Osteocyte (in vitro differentiated cells): ENCODE measurements around the gene NOX4. TPM values are rescaled to one million over a fixed set of nuclear protein-coding genes. Genes with fewer than 3 reads are reported as not detected.
A peak's percentile ranks its signal among the peaks of the same experiment; 100 is the strongest.
"Not testable (repeated sequence)": the region's sequence is repeated elsewhere in the genome, so short reads cannot be mapped to it uniquely, and the experiment has no call there.

Experiments
- DNase-seq: peaks from one replicate; pipeline ENCODE4 v3.0.0; 2021; ENCODE audit warnings: mixed read lengths; ENCODE audit not compliant: unreplicated experiment; ENCODE audit errors: extremely low spot score
- H3K27ac Mint-ChIP-seq: one replicate; pipeline ENCODE4 v1.8.0; 2021; ENCODE audit warnings: mild to moderate bottlenecking, mixed read lengths; ENCODE audit not compliant: unreplicated experiment
- H3K27me3 Mint-ChIP-seq: one replicate; pipeline ENCODE4 v1.8.0; 2021; ENCODE audit warnings: mixed read lengths; ENCODE audit not compliant: unreplicated experiment
- H3K36me3 Mint-ChIP-seq: one replicate; pipeline ENCODE4 v1.8.0; 2021; ENCODE audit warnings: mixed read lengths; ENCODE audit not compliant: unreplicated experiment
- H3K4me1 Mint-ChIP-seq: one replicate; pipeline ENCODE4 v1.8.0; 2021; ENCODE audit warnings: mixed read lengths; ENCODE audit not compliant: unreplicated experiment
- H3K4me3 Mint-ChIP-seq: one replicate; pipeline ENCODE4 v1.8.0; 2021; ENCODE audit warnings: mild to moderate bottlenecking, moderate library complexity, mixed read lengths; ENCODE audit not compliant: unreplicated experiment
- H3K9me3 Mint-ChIP-seq: one replicate; pipeline ENCODE4 v1.8.0; 2021; ENCODE audit warnings: mixed read lengths; ENCODE audit not compliant: unreplicated experiment
- CTCF ChIP-seq: fragments of 200-600 bp; sonication (generic); IDR thresholded peaks from 2 replicates; pipeline ENCODE4 v1.5.0; 2021; ENCODE audit warnings: antibody characterized with exemption, mild to moderate bottlenecking, moderate library complexity
- total RNA-seq: library from RNA; stranded (reverse); gene quantifications from 2 replicates; pipeline ENCODE4 v1.2.1, GENCODE V29; 2021

The NOX4 gene
- total RNA-seq, 1 donor from 2014 or later: 19.6 TPM

GRCh38 chr11:89337100-89337650 is 154.0 kb downstream of the NOX4 start:
- H3K27ac Mint-ChIP-seq: not testable (repeated sequence)

GRCh38 chr11:89333704-89334103 is 157.5 kb downstream of the NOX4 start:
- Mint-ChIP-seq H3K36me3 (peaks cover 21% of the 10 kb centered on the region), H3K27ac (peak overlapping the region; percentile 64), H3K4me1 (peaks cover 19% of the 10 kb centered on the region)
- not testable (repeated sequence) for H3K9me3 Mint-ChIP-seq, H3K27me3 Mint-ChIP-seq, H3K4me3 Mint-ChIP-seq, DNase-seq
- TF ChIP-seq CTCF: peak; percentile 69

More at GRCh38 chr11:89337100-89337650, 154.0 kb downstream of the NOX4 start:
- not testable (repeated sequence) for H3K4me3 Mint-ChIP-seq, H3K9me3 Mint-ChIP-seq, H3K27me3 Mint-ChIP-seq, DNase-seq
- peaks cover 26% of the 10 kb centered on the region for H3K36me3 Mint-ChIP-seq
- peaks cover 29% of the 10 kb centered on the region for H3K4me1 Mint-ChIP-seq

- H3K27me3 Mint-ChIP-seq, H3K9me3 Mint-ChIP-seq, DNase-seq, H3K4me3 Mint-ChIP-seq, H3K27ac Mint-ChIP-seq: not testable (repeated sequence)
- Mint-ChIP-seq H3K36me3 (peaks cover 13% of the 10 kb centered on the region), H3K4me1 (peaks cover 16% of the 10 kb centered on the region)
These were observed 159.2 kb downstream of the NOX4 start for GRCh38 chr11:89331940-89332339.

- Mint-ChIP-seq H3K27ac (peak overlapping the region; percentile 33), H3K36me3 (peaks cover 2% of the 10 kb centered on the region), H3K27me3 (no peaks in the 10 kb centered on the region), H3K4me3 (peak overlapping the region; percentile 38), H3K4me1 (peaks cover 10% of the 10 kb centered on the region), H3K9me3 (no peaks in the 10 kb centered on the region)
- DNase-seq: no peak
- TF ChIP-seq CTCF: no peak
These were observed 163.3 kb downstream of the NOX4 start for GRCh38 chr11:89327885-89328284.

DNA sequence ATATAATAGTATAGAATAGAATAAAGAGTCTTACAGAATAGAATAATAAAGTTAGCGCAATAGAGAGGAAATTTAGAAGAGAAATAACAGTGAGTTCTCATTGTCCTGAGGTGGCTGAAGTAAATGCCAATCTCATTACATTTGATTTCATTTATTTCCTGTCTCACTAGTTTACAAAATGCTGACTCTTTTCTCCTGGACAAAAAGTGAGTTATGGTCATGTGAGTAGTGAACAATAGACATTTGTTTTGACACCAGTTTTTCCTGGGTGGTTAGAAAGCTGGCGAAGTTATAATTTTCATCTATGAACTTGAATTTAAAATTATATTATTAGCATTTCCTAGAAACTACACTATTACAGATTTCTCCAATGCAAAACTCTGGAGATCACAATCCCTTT is 169.8 kb downstream of the NOX4 start:
- H3K27ac Mint-ChIP-seq: no peak overlapping the region
- no peaks in the 10 kb centered on the region for H3K27me3 Mint-ChIP-seq
- H3K4me3 Mint-ChIP-seq: no peak overlapping the region
- TF ChIP-seq CTCF: no peak
- DNase-seq: no peak
- peaks cover 16% of the 10 kb centered on the region for H3K36me3 Mint-ChIP-seq
- no peaks in the 10 kb centered on the region for H3K4me1 Mint-ChIP-seq
- H3K9me3 Mint-ChIP-seq: peaks cover 7% of the 10 kb centered on the region

- H3K4me3 Mint-ChIP-seq, H3K9me3 Mint-ChIP-seq, H3K36me3 Mint-ChIP-seq, H3K4me1 Mint-ChIP-seq, DNase-seq, H3K27ac Mint-ChIP-seq, H3K27me3 Mint-ChIP-seq: not testable (repeated sequence)
These were observed 180.6 kb downstream of the NOX4 start for GRCh38 chr11:89310607-89311006.

GRCh38 chr11:89309321-89309985 is 181.7 kb downstream of the NOX4 start:
- not testable (repeated sequence) for H3K9me3 Mint-ChIP-seq, H3K27ac Mint-ChIP-seq, H3K4me1 Mint-ChIP-seq, H3K36me3 Mint-ChIP-seq, H3K27me3 Mint-ChIP-seq, H3K4me3 Mint-ChIP-seq, DNase-seq

- not testable (repeated sequence) for H3K9me3 Mint-ChIP-seq, H3K27ac Mint-ChIP-seq, H3K4me3 Mint-ChIP-seq, H3K27me3 Mint-ChIP-seq, DNase-seq, H3K36me3 Mint-ChIP-seq, H3K4me1 Mint-ChIP-seq
These were observed 182.9 kb downstream of the NOX4 start for GRCh38 chr11:89308272-89308671.

GRCh38 chr11:89303029-89303428 is 188.1 kb downstream of the NOX4 start:
- not testable (repeated sequence) for H3K36me3 Mint-ChIP-seq, H3K9me3 Mint-ChIP-seq, H3K4me1 Mint-ChIP-seq, DNase-seq, H3K4me3 Mint-ChIP-seq, H3K27me3 Mint-ChIP-seq, H3K27ac Mint-ChIP-seq
